GM21529 (cell line): Measurements from ENCODE around the gene C17orf58.
"Not testable (repeated sequence)": the region's sequence is repeated elsewhere in the genome, so short reads cannot be mapped to it uniquely, and the experiment has no call there.

Experiments
- ATAC-seq: cut with Tn5 transposase; IDR thresholded peaks from one replicate; pipeline ENCODE4 v1.9.1; 2021; ENCODE audit not compliant: unreplicated experiment

The C17orf58 gene

DNA sequence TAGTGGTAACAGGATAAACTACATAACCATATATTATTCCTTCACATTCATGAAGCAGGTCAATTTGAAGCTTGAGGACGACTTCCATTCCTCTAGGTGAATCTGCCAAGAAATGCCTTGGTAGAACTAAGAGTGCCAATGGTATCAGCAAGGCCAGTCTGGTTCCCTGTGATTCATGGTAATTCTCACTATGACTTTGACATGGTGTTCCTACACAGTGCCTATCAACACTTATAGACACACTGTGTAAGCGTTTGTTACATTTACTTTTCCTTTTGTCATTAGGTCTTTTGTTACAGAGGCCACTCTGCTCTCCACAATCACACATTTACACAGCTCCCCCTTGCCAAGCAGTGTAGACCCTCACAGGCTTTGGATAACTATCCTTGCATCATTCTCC, 34.1 kb downstream of the C17orf58 start:
- ATAC-seq, result not testable (repeated sequence)

DNA sequence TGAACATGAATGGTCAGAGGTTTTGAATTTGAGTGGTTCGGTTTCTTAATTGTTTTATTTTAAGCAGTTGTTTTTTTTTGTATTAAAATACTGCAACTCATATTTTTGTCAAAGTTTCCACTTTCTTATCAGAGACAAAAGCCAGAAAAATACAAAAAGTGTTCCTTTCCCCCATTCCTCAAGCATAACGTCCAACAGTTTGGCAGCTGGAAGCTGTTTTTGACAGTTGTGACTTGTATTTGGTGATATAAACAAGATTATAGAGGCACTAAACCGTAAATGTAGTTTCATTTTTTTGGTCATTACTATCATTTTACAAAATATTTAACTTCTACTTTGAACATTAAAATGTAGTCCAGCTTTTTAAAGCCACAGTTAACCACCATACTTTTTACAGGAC, 36.0 kb downstream of the C17orf58 start:
- not testable (repeated sequence) for ATAC-seq

- ATAC-seq, result no peak
Observed at GRCh38 chr17:67959510-67959909, 36.8 kb downstream of the C17orf58 start.

- no peak for ATAC-seq
Observed at GRCh38 chr17:67950945-67951344, 45.3 kb downstream of the C17orf58 start.

DNA sequence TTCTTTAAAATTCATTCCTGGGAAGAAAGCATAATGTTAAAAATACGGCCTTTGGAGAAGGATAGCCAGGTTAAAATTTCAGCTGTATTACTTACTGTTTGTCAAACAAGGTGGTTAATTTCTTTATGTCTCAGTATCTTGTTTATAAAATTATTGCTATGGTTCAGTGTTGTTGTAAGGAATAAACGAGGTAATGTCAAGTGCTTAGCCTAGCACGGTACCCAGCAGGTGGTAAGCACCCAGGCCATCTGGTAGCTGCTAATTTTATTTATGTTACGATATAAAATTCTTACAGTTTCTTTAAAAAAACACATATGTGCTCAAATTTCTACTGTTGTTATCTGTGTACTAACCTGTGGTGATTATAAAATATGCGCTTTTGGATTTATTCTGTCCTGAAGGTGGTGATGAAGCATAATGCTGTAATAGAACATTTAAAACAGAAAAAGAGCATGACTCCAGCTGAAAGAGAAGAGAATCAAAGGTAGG, 48.9 kb downstream of the C17orf58 start:
- ATAC-seq, result no peak

DNA sequence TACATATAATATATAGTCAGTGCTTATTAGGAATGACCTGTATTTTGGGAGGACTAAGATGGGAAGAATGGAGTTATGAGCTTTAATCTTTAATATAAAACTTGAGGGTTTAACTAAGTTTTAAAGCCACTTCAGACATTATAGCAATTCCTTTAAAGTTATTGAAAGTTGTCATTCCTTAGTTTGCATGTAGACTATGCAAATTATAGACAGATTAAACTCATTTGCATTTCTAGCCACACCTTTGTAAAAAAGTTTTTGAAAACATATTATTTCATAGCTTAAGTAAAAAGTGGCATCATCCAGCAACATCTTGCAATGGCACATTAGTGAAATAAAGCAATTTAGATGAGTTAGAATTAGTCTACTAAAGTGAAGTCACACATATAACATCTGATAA, 49.8 kb downstream of the C17orf58 start:
- no peak for ATAC-seq

DNA sequence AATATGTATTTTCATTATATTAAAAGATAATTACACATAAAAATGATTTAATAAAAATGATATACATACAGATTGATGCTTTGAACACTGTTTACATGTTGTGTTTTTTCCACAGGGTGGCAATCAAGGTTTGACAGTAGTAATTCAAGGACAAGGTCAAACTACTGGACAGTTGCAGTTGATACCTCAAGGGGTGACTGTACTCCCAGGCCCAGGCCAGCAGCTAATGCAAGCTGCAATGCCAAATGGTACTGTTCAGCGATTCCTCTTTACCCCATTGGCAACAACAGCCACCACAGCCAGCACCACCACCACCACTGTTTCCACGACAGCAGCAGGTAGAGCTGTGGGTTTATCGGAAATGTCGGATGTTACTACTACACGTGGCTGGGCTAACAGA, 52.2 kb downstream of the C17orf58 start:
- ATAC-seq, result no peak

GRCh38 chr17:67942810-67943209, 53.5 kb downstream of the C17orf58 start:
- no peak for ATAC-seq
